Measurements from ENCODE around the gene BEAN1.

- TF ChIP-seq CTCF (IDR thresholded peaks at IDR 0.05): peak; percentile 85 to 91 (median 88)
- TF ChIP-seq POLR2A (IDR thresholded peaks at IDR 0.05): no peak
These were observed 20.4 kb upstream of the BEAN1 start for GRCh38 chr16:66406534-66407221.
